ENCODE measurements around the gene TMEM18. TPM values are rescaled to one million over a fixed set of nuclear protein-coding genes. Genes with fewer than 3 reads are reported as not detected.

The TMEM18 gene
- total RNA-seq, 4 donors from 2014 or later, result 11.0 to 31.0 (median 14.5) TPM

GRCh38 chr2:620004-620403, 57.2 kb downstream of the TMEM18 start:
- in situ Hi-C loops (cut with MboI; ENCODE audit: low pct_ligation_motif_present in 1 of 4, low pct_unique_long_range_greater_than_20kb in 1 of 4, low sequenced_read_pairs in 3 of 4) (no loop called here), intact Hi-C loops (cut with DNase I; ENCODE audit: low total_unique reads) (no loop called here)
- no peak overlapping the region for H3K4me3 ChIP-seq
- no peaks in the 10 kb centered on the region for H3K9me3 ChIP-seq
- no peaks in the 10 kb centered on the region for H3K36me3 ChIP-seq
- no peak for DNase-seq
- WGBS, 2 donors (ENCODE audit: low coverage in 1 of 2), result 84% methylated on average over 14 of the region's 14 CpGs; no CpG with 5 or more reads in 1 of the 2 donors
- no peak for TF ChIP-seq CTCF (IDR thresholded peaks at IDR 0.05)
- no peak for TF ChIP-seq EP300 (IDR thresholded peaks at IDR 0.05; ENCODE audit: low read depth)
- TF ChIP-seq POLR2A (IDR thresholded peaks at IDR 0.05), result no peak
- no peak for TF ChIP-seq POLR2AphosphoS5 (IDR thresholded peaks at IDR 0.05)
- no peaks in the 10 kb centered on the region for H3K4me1 ChIP-seq
- H3K27me3 ChIP-seq, result no peaks in the 10 kb centered on the region
- no peak overlapping the region for H3K27ac ChIP-seq

- H3K27me3 ChIP-seq, result no peaks in the 10 kb centered on the region
- no peaks in the 10 kb centered on the region for H3K4me1 ChIP-seq
- no peak overlapping the region for H3K4me3 ChIP-seq
- intact Hi-C loops (cut with DNase I; ENCODE audit: low total_unique reads) (no loop called here), in situ Hi-C loops (cut with MboI; ENCODE audit: low pct_ligation_motif_present in 1 of 4, low pct_unique_long_range_greater_than_20kb in 1 of 4, low sequenced_read_pairs in 3 of 4) (no loop called here)
- H3K9me3 ChIP-seq, result no peaks in the 10 kb centered on the region
- WGBS, 2 donors (ENCODE audit: low coverage in 1 of 2), result 80 to 86% methylated on average over 1 to 6 of the region's 6 CpGs
- DNase-seq, result no peak
- no peaks in the 10 kb centered on the region for H3K36me3 ChIP-seq
- no peak overlapping the region for H3K27ac ChIP-seq
- TF ChIP-seq CTCF (IDR thresholded peaks at IDR 0.05) (no peak), POLR2A (IDR thresholded peaks at IDR 0.05) (no peak), POLR2AphosphoS5 (IDR thresholded peaks at IDR 0.05) (no peak), EP300 (IDR thresholded peaks at IDR 0.05; ENCODE audit: low read depth) (no peak)
Measured at GRCh38 chr2:618422-618990, 58.7 kb downstream of the TMEM18 start.

GRCh38 chr2:618005-618404, 59.2 kb downstream of the TMEM18 start:
- in situ Hi-C loops (cut with MboI; ENCODE audit: low pct_ligation_motif_present in 1 of 4, low pct_unique_long_range_greater_than_20kb in 1 of 4, low sequenced_read_pairs in 3 of 4) (no loop called here), intact Hi-C loops (cut with DNase I; ENCODE audit: low total_unique reads) (no loop called here)
- DNase-seq, result no peak
- no peaks in the 10 kb centered on the region for H3K27me3 ChIP-seq
- no peak overlapping the region for H3K4me3 ChIP-seq
- H3K4me1 ChIP-seq, result no peaks in the 10 kb centered on the region
- no peaks in the 10 kb centered on the region for H3K36me3 ChIP-seq
- TF ChIP-seq EP300 (IDR thresholded peaks at IDR 0.05; ENCODE audit: low read depth) (no peak), CTCF (IDR thresholded peaks at IDR 0.05) (no peak), POLR2AphosphoS5 (IDR thresholded peaks at IDR 0.05) (no peak), POLR2A (IDR thresholded peaks at IDR 0.05) (no peak)
- H3K27ac ChIP-seq, result no peak overlapping the region
- WGBS, 2 donors (ENCODE audit: low coverage in 1 of 2), result 77 to 81% methylated on average over 3 of the region's 3 CpGs
- no peaks in the 10 kb centered on the region for H3K9me3 ChIP-seq

Data from transverse colon (tissue), 4 donors.